Right lobe of liver (tissue), 4 donors: ENCODE data around the gene PRSS35.

Experiments used
- POLR2A ChIP-seq: fragments of 450-650 bp; IDR thresholded peaks from one replicate; pipeline ENCODE4 v1.6.1; 2017; ENCODE audit warnings: antibody characterized with exemption, mild to moderate bottlenecking
- TF ChIP-seq, protein P1 (sequence below), 4 donors: fragments of 200-600 bp in 3 of 4; fragments of 450-650 bp in 1 of 4; IDR thresholded peaks; one replicate each; pipeline versions ENCODE4 v1.5.1 to v1.8.0; 2016 to 2022; ENCODE audit warnings: antibody characterized with exemption in 4 of 4, mild to moderate bottlenecking in 2 of 4
- donor health status: DM: no; HTN: no; CAD: no.
- donor health status: DM: no; HTN: no; CAD: no.
- donor health status: DM: no; HTN: yes; CAD: no.

DNA sequence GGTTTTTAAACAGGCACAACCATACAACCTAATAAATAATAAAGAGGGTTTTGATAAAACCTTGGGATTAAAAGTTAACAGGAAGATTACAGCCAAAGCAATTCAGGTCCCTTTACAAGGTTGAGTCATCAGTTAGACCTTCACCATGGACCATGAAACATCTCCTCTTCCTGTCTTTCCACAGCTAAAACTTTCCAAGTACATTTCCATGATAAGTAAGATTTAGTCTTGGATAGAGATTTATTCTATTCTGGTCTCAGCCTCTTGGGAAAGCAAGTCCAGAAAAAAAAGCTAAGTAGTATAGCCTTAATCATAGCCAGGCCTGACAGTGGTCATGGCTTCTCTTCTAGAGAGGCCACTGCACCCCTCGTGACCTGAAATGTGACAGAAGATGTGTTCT, 2.9 kb upstream of the PRSS35 start:
- TF ChIP-seq, protein P1, sequence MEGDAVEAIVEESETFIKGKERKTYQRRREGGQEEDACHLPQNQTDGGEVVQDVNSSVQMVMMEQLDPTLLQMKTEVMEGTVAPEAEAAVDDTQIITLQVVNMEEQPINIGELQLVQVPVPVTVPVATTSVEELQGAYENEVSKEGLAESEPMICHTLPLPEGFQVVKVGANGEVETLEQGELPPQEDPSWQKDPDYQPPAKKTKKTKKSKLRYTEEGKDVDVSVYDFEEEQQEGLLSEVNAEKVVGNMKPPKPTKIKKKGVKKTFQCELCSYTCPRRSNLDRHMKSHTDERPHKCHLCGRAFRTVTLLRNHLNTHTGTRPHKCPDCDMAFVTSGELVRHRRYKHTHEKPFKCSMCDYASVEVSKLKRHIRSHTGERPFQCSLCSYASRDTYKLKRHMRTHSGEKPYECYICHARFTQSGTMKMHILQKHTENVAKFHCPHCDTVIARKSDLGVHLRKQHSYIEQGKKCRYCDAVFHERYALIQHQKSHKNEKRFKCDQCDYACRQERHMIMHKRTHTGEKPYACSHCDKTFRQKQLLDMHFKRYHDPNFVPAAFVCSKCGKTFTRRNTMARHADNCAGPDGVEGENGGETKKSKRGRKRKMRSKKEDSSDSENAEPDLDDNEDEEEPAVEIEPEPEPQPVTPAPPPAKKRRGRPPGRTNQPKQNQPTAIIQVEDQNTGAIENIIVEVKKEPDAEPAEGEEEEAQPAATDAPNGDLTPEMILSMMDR (IDR thresholded peaks at IDR 0.05): no peak
- TF ChIP-seq POLR2A: no peak
